Endothelial cell of umbilical vein (primary cell): ENCODE results near the gene ADGRG3. TPM values are rescaled to one million over a fixed set of nuclear protein-coding genes. Genes with fewer than 3 reads are reported as not detected.

ENCODE experiments used
- BruUV-seq: library from RNA; stranded (reverse); fragments of 400-500 nt; replicated peaks from 2 replicates; lab custom pipeline; 2021; lab: Mats Ljungman, UMichigan
- CTCF ChIA-PET: fragments of 300-600, 350-600 bp; sonication (Branson Sonifier 250); formaldehyde crosslinking; loops from one replicate; lab custom pipeline; 2021; ENCODE audit warnings: antibody characterized with exemption, inconsistent platforms; lab: Charles Lee
- POLR2A ChIA-PET: fragments of 300-600, 350-600 bp; sonication (Branson Sonifier 250); formaldehyde crosslinking; loops from one replicate; lab custom pipeline; 2021; ENCODE audit warnings: antibody characterized with exemption, inconsistent platforms; lab: Charles Lee
- DNase-seq: peaks from one replicate; pipeline ENCODE4 v3.0.0-alpha.2; 2011; ENCODE audit warnings: low read depth, low spot score
- FAIRE-seq: peaks from 2 replicates; lab custom pipeline; 2011; peaks lifted over from hg19 to GRCh38; lab: Jason Lieb, UNC
- H2AFZ ChIP-seq: 2 replicates; pipeline ENCODE4 v1.6.0; 2012; ENCODE audit warnings: low read depth, low read length, control low read depth, inconsistent platforms
- H3K27ac ChIP-seq: 2 replicates; pipeline ENCODE4 v1.5.1; 2011; ENCODE audit warnings: low read depth, mild to moderate bottlenecking, control low read depth, low read length, moderate library complexity; ENCODE audit not compliant: insufficient read depth
- H3K27me3 ChIP-seq, 2 experiments: 2 replicates each; pipeline versions ENCODE4 v1.6.0 to v1.6.1; 2011; ENCODE audit warnings: low read length in 2 of 2, mixed read lengths in 1 of 2; ENCODE audit not compliant: control insufficient read depth in 2 of 2, insufficient read depth in 2 of 2
- H3K36me3 ChIP-seq, 2 experiments: 2 replicates in 1 of 2; 3 replicates in 1 of 2; pipeline ENCODE4 v1.5.1; 2011; ENCODE audit warnings: low read length in 2 of 2, mild to moderate bottlenecking in 1 of 2, moderate library complexity in 1 of 2; ENCODE audit not compliant: control insufficient read depth in 2 of 2, insufficient read depth in 2 of 2; ENCODE audit errors: extremely low read depth in 1 of 2
- H3K4me1 ChIP-seq: 3 replicates; pipeline ENCODE4 v1.5.1; 2011; ENCODE audit warnings: mild to moderate bottlenecking, low read length; ENCODE audit not compliant: control insufficient read depth, insufficient read depth; ENCODE audit errors: extremely low read depth
- H3K4me2 ChIP-seq: 2 replicates; pipeline ENCODE4 v1.6.1; 2011; ENCODE audit warnings: low read length, control low read depth, mixed read lengths; ENCODE audit not compliant: insufficient read depth
- H3K4me3 ChIP-seq, 3 experiments: fragments of 200-600 bp in 1 of 3; sonication (generic), shearing (Covaris generic) in 1 of 3; replicated peaks in 1 of 3; 2 replicates each; pipeline ENCODE4 v1.5.1; 2011 to 2016; ENCODE audit warnings: control low read depth in 3 of 3, low read length in 3 of 3, mild to moderate bottlenecking in 2 of 3, inconsistent platforms in 1 of 3, low read depth in 1 of 3, moderate library complexity in 1 of 3; ENCODE audit not compliant: insufficient read depth in 1 of 3
- H3K79me2 ChIP-seq: 2 replicates; pipeline ENCODE4 v1.6.0; 2012; ENCODE audit warnings: low read length, inconsistent platforms; ENCODE audit not compliant: control insufficient read depth, insufficient read depth
- H3K9ac ChIP-seq: replicated peaks from 2 replicates; pipeline ENCODE3; 2011; ENCODE audit warnings: low read length, control low read depth; ENCODE audit not compliant: insufficient read depth; ENCODE audit errors: extremely low read depth
- H3K9me1 ChIP-seq: replicated peaks from 3 replicates; pipeline ENCODE4 v1.6.0; 2011; ENCODE audit warnings: mild to moderate bottlenecking, low read length; ENCODE audit not compliant: control insufficient read depth, insufficient read depth; ENCODE audit errors: extremely low read depth
- H3K9me3 ChIP-seq: replicated peaks from 2 replicates; pipeline ENCODE4 v1.5.1; 2012; ENCODE audit warnings: low read length, inconsistent platforms; ENCODE audit not compliant: control insufficient read depth, insufficient read depth
- H4K20me1 ChIP-seq: replicated peaks from 2 replicates; pipeline ENCODE3; 2011; ENCODE audit warnings: mild to moderate bottlenecking, low read length; ENCODE audit not compliant: control insufficient read depth, insufficient read depth; ENCODE audit errors: extremely low read depth
- EZH2 ChIP-seq: IDR thresholded peaks from 2 replicates; pipeline ENCODE4 v1.6.1; 2012; ENCODE audit warnings: borderline replicate concordance, low read depth, mild to moderate bottlenecking, moderate library complexity, low read length, inconsistent platforms; ENCODE audit not compliant: severe bottlenecking
- FOS ChIP-seq: IDR thresholded peaks from 2 replicates; pipeline ENCODE4 v1.6.1; 2011; ENCODE audit warnings: mild to moderate bottlenecking, low read length, moderate library complexity, borderline replicate concordance; ENCODE audit not compliant: insufficient read depth
- GATA2 ChIP-seq: IDR thresholded peaks from 2 replicates; pipeline ENCODE4 v1.7.0; 2011; ENCODE audit warnings: low read depth, mild to moderate bottlenecking, moderate library complexity, mixed read lengths, low read length; ENCODE audit not compliant: insufficient read length, insufficient read depth
- MYC ChIP-seq: IDR thresholded peaks from one replicate; pipeline ENCODE4 v1.6.1; 2011; ENCODE audit warnings: mild to moderate bottlenecking, low read depth, low read length
- POLR2A ChIP-seq: IDR thresholded peaks from 2 replicates; pipeline ENCODE4 v1.6.1; 2012; ENCODE audit warnings: low read depth, mild to moderate bottlenecking, control low read depth, low read length
- POLR2AphosphoS5 ChIP-seq: IDR thresholded peaks from 2 replicates; pipeline ENCODE4 v1.6.1; 2012; ENCODE audit warnings: low read depth, mild to moderate bottlenecking, control low read depth, low read length, moderate library complexity; ENCODE audit not compliant: insufficient read depth
- dilution Hi-C: fragments of 300-500 bp; cut with MboI; formaldehyde crosslinking; loops from one replicate; pipeline ENCODE4 v1.15.0; 2019; ENCODE audit warnings: low sequenced_read_pairs; ENCODE audit not compliant: extremely low pct_ligation_motif_present
- intact Hi-C: fragments of 100-400 bp; cut with micrococcal nuclease; formaldehyde crosslinking; loops from one replicate; pipeline ENCODE4 v1.10.0; 2022
- polyA plus RNA-seq, 4 experiments: library from polyadenylated mRNA; depleted of rRNA in 3 of 4; stranded (reverse) in 3 of 4; unstranded in 1 of 4; fragments of >200 nt; gene quantifications; 2 replicates each; pipeline versions ENCODE4 v1.2.1 to v1.2.3, GENCODE V29; 2011 to 2012; ENCODE audit warnings: missing spikeins in 1 of 4
- total RNA-seq: library from RNA; stranded (reverse); gene quantifications from 2 replicates; pipeline ENCODE4 v1.2.3, GENCODE V29; 2021
- TF ChIP-seq, protein P1 (sequence below): IDR thresholded peaks from 2 replicates; pipeline ENCODE4 v1.6.1; 2011; ENCODE audit not compliant: insufficient read depth, insufficient read length
- TF ChIP-seq, protein P2 (sequence below), 2 donors: IDR thresholded peaks; 1 replicate in 1 of 2; 2 replicates in 1 of 2; pipeline ENCODE4 v1.5.1; 2011; ENCODE audit warnings: low read length in 2 of 2, mild to moderate bottlenecking in 2 of 2, moderate library complexity in 2 of 2, control low read depth in 1 of 2, inconsistent platforms in 1 of 2, low read depth in 1 of 2; ENCODE audit not compliant: insufficient read depth in 1 of 2; ENCODE audit errors: extremely low read depth in 1 of 2

ADGRG3 gene
- total and polyA plus RNA-seq, 2 donors (not counting 3 experiments of a cell fraction or from before 2014, with no cell fraction given): not detected

DNA sequence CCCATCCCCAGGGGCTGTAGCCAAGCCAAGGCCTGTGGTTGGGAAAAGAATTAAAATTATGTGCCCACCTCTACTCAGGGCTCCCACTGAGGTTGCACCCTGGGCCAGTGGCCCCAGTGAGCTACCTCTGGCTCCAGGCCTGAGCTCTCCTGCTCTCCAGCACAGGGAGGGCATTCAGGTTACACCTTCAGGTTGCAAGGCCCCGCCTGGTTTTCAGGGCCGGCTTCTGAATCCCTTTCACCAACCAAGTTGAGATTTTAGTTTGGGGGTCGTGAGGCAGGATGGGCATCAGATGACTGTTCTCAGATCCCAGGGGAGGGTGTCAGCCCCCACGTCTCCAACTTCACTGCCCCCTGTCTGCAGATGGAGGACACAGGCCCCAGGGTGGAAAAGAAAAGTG, 59.5 kb downstream of the ADGRG3 start:
- DNase-seq: no peak
- Histone ChIP-seq H3K9me3 (no peaks in the 10 kb centered on the region), H3K4me3 (no peak overlapping the region), H3K36me3 (no peaks in the 10 kb centered on the region), H3K79me2 (no peaks in the 10 kb centered on the region), H3K4me2 (no peak overlapping the region), H3K27ac (no peak overlapping the region), H3K9ac (no peak overlapping the region), H3K27me3 (no peaks in the 10 kb centered on the region), H3K4me1 (no peaks in the 10 kb centered on the region), H2AFZ (no peak overlapping the region), H4K20me1 (no peaks in the 10 kb centered on the region), H3K9me1 (no peaks in the 10 kb centered on the region)
- FAIRE-seq: no peak
- intact Hi-C loops (no loop called here), dilution Hi-C loops (no loop called here)
- CTCF ChIA-PET: interaction anchor here (5.3 kb wide), 1 partner anchor 8 kb away, joined by 43 read pairs; the partner anchor contains the start of gene KATNB1
- POLR2A ChIA-PET: no interaction called here
- TF ChIP-seq MYC: no peak
- TF ChIP-seq POLR2A: no peak
- TF ChIP-seq FOS: no peak
- TF ChIP-seq, protein P1, sequence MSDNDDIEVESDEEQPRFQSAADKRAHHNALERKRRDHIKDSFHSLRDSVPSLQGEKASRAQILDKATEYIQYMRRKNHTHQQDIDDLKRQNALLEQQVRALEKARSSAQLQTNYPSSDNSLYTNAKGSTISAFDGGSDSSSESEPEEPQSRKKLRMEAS: no peak
- no peak for TF ChIP-seq POLR2AphosphoS5
- TF ChIP-seq, protein P2, sequence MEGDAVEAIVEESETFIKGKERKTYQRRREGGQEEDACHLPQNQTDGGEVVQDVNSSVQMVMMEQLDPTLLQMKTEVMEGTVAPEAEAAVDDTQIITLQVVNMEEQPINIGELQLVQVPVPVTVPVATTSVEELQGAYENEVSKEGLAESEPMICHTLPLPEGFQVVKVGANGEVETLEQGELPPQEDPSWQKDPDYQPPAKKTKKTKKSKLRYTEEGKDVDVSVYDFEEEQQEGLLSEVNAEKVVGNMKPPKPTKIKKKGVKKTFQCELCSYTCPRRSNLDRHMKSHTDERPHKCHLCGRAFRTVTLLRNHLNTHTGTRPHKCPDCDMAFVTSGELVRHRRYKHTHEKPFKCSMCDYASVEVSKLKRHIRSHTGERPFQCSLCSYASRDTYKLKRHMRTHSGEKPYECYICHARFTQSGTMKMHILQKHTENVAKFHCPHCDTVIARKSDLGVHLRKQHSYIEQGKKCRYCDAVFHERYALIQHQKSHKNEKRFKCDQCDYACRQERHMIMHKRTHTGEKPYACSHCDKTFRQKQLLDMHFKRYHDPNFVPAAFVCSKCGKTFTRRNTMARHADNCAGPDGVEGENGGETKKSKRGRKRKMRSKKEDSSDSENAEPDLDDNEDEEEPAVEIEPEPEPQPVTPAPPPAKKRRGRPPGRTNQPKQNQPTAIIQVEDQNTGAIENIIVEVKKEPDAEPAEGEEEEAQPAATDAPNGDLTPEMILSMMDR (IDR thresholded peaks at IDR 0.05; ENCODE audit: extremely low read depth in 1 of 2, insufficient read depth in 1 of 2, low read depth in 1 of 2, low read length in 2 of 2): no peak
- no peak for TF ChIP-seq EZH2
- no peak for TF ChIP-seq GATA2
- no TSS peak for BruUV-seq
